ENCODE data around the gene PPM1H. TPM values are rescaled to one million over a fixed set of nuclear protein-coding genes. Genes with fewer than 3 reads are reported as not detected.
"Not testable (repeated sequence)": the region's sequence is repeated elsewhere in the genome, so short reads cannot be mapped to it uniquely, and the experiment has no call there.

The PPM1H gene
- total RNA-seq, 1 donor from 2014 or later = 36.6 TPM

DNA sequence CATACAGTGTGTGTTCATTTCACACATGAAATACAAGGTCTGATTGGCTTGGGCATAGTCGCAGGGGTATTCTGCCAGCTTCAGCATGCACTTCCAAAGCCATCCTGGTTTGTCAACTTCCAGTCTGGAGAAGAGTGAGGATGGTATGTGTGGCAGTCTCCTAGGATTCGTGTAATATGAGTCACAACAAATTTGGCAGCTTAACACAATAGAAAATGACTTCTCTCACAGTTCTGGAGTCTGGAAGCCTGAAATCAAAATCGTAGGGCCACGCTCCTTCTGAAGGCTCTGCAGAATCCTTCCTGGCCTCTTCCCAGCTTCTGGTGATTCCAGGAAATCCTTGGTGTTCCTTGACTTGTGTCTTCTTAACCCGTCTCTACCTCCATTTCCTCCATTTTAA, 167.5 kb downstream of the PPM1H start:
- DNase-seq (ENCODE audit: low read depth) = peak; percentile 71

DNA sequence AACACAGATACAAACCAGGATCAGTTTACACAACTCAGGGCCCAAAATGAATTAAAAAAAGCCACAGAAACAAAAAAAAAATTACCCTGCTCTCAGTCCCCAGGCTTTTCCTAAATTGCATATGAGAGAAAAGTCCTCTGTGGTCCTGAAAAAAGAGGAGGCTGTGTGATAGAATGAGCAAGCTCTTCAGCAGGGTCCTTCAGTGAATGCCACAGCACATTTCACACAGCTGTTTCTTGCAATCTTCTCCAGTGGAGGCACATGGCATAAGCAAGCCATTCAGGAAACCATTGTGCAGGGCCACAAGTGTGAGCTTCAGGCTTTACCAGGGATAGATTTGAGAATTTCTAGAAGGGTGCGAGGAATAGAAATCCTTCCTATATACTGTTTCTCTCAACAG, 168.5 kb downstream of the PPM1H start:
- no peak for DNase-seq (ENCODE audit: low read depth)

- no peak for DNase-seq (ENCODE audit: low read depth)
Observed at GRCh38 chr12:62763861-62764645, 170.9 kb downstream of the PPM1H start.

DNA sequence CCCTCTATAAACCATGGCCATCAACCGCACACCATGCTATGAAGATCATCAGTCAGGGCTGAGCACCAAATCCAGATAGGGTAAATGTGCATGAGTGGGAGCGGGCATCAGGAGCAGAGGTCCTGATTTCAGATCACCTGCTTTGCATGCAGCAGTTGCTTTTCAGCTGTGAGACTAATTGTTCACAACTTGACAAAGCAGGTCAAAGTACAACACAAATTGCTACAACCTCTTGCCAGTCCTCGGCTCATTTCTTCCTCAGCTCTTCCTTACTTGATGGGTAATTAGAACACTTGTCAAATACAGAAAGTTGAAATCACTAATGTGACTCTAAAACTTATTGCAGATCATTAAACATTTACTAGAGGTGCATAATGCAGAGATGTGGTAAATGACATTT, 171.6 kb downstream of the PPM1H start:
- no peak for DNase-seq (ENCODE audit: low read depth)

- DNase-seq (ENCODE audit: low read depth) = peak; percentile 35
Observed at GRCh38 chr12:62762645-62763044, 172.3 kb downstream of the PPM1H start.

DNA sequence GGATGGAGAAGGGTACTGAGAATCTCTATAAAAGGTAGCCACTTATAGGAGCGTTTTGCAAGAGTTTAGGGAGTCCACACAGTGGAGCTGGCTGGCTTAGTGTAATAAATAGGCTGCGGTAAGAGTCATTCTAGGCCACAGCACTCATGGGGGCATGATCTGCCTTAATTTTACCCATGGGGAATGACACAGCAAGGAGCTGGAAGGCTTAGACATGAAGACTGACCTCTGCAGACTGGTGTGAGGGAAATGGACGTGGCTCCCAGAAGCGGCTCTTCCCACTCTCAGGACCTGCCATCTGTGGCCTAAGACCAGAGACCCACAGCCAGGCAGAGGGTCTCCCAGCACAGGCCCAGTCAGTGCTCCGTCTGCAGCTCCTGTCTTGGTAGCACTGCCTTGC, 173.3 kb downstream of the PPM1H start:
- peak; percentile 44 for DNase-seq (ENCODE audit: low read depth)

- peak; percentile 98 for DNase-seq (ENCODE audit: low read depth)
Observed at GRCh38 chr12:62760779-62761178, 174.2 kb downstream of the PPM1H start.

DNA sequence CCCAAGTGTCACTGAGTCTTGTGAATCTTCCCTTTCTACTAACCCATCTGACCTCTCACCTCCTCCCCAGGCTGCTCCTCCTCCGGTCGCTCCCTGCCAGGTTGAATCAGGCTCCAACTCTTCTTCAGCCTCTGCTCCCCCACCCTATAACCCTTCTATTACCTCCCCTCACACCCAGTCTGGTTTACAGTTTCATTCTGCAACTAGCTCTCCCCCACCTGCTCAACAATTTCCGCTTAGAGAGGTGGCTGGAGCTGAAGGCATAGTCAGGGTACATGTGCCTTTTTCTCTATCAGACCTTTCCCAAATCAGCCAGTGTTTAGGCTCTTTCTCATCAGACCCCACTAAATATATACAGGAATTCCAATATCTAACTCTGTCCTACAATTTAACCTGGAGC, 174.6 kb downstream of the PPM1H start:
- not testable (repeated sequence) for DNase-seq (ENCODE audit: low read depth)

GRCh38 chr12:62758216-62758615, 176.7 kb downstream of the PPM1H start:
- DNase-seq (ENCODE audit: low read depth) = peak; percentile 88

GRCh38 chr12:62757048-62757447, 177.9 kb downstream of the PPM1H start:
- no peak for DNase-seq (ENCODE audit: low read depth)

DNA sequence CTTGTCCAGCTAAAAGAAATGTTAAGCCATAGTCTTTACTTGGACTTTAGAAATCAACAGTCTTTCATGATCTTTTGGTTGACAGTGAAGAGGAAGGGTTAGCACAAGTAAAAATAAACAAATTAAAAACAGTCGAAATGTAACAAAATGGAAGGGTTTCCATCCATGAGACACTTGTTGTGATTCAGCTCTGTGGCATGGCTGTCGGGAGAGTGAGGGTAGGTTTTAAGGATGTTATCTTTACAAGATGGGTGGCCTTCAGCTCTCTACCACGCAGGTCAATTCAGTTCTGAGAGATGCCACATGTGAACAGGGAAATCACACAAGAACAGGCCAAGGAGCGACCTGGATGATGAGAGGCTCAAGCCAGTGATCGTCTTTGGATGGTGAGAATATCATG, 180.2 kb downstream of the PPM1H start:
- DNase-seq (ENCODE audit: low read depth) = no peak

GRCh38 chr12:62751810-62752155, 183.2 kb downstream of the PPM1H start:
- DNase-seq (ENCODE audit: low read depth) = no peak

DNA sequence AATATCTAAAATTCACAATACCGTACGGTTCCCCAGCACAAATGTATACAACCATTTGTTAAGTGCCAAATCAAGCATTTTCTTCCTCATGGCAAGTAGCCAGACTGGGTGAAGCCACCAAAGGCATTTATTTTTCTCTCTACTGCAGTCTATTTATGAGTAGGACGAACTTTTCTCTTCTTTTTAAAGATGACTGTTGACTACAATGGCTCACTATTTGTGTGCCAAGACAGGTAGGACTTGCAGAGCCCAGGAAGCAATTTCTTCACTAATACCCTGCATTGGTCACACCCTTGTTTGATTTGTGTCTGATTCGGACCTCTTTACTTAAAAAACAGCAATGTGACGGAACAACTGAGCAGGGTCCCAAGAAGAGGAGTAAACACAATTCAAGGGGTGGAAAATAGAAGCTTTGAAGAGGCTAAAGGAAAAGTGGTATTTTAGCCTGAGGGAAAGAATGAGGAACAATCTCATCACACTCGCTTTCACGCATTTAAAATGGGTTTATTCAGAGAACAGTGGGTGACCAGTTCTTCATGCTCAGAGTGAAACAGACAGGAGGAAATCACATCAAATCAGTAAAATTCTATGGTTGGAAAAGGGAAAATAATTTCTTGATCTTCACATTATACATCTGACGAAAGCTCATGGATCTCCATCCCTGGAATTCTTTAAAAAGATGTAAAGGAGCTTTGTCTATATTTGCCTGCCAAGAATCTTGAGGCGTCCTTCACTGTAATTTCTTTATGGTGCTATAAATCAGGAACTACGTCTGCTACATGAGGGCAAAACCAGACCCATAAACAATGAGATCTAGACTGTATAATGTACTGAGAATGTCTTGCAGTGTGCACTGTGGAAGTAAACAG, 183.8 kb downstream of the PPM1H start:
- DNase-seq (ENCODE audit: low read depth) = peak; percentile 43

DNA sequence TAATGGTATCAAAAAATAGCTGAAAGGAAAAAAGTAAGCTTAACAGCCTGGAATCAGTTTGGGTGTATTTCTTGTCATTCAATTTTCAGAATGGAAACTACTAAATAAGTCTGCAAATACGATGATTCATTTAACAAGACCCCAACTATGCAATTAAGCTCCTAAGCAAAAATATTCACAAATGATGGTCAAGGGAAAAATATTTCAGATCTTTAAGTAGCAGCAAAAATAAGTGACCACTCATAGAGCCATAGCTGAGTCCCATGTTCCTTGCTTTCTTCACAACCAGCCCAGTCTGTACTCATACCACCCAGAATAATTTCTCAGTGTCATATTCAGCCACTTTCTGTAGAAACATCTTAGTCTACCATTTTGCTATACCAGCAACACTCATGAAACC, 185.4 kb downstream of the PPM1H start:
- no peak for DNase-seq (ENCODE audit: low read depth)

GRCh38 chr12:62748941-62749468, 185.9 kb downstream of the PPM1H start:
- DNase-seq (ENCODE audit: low read depth) = no peak

DNA sequence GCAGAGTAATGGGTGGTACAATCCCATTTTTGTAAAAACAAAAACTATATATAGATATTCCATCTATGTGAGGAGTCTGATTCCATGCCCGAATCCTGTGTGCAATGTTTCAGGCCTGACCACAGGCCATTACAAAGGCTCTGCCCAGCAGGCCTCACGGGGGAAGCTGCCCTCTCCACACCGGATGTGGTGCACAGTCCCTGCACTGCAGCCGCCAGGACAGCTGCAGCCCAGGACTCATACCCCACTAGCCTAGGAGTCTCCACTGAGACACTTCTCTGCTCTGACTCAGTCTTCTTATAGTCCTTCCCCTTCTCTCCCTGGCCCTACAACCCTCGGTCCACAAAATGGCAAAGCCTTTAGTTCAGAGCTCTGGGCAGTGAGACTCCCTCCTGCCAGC, 190.4 kb downstream of the PPM1H start:
- no peak for DNase-seq (ENCODE audit: low read depth)

DNA sequence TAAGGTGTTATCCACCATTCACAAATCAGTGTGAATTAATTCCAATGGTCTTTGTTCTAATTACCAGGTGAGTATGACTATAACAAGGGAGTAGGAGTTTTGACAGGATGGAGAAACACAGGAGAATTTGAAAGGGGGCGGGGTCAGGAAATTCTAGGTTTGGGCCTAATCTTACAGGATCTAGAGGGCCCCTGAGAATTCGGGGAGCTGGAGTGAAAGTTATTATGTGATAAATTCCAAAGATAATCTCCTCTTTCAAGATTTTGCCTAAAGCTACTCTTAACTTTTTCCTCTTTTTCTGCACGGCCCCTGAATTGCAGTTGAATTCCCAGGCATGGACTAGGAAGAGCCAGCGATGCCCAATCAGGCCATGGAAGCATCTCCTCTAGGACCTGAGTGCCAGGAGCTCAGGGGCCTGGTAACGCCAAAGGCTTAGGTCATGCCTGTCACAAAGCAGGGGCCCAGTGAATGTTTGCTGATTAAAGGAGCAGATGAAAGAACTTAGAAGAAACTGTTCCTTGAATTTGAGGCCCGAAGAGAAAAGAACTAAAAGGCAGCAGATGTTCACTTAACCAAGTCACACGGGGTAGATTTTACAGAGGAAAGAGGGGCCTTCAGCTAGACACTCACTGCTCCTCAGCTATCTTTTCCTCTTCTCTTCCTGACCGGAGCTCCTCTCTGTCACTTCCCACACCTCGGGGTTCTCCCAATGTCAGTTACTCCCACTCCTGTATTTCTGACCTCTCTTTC, 195.5 kb downstream of the PPM1H start:
- no peak for DNase-seq (ENCODE audit: low read depth)

DNA sequence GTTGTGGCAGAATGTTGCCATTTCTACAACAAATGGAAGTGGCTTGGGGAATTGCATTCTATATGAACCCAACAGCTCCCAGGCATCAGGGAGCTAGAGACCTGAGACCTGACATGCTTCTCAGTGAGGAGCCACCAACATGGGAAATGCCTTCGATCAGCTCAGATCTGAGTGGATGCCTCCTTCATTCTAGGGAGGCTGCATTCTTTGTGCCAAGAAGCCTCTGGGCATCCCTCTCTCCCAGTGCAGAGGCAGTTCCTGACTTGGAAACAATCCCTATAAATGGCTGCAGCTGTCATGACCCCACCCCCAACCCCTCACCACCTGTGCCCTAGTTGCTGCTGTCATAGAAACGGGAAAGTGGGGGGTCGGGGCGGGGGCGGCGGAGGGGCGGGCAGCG, 196.3 kb downstream of the PPM1H start:
- no peak for DNase-seq (ENCODE audit: low read depth)

DNA sequence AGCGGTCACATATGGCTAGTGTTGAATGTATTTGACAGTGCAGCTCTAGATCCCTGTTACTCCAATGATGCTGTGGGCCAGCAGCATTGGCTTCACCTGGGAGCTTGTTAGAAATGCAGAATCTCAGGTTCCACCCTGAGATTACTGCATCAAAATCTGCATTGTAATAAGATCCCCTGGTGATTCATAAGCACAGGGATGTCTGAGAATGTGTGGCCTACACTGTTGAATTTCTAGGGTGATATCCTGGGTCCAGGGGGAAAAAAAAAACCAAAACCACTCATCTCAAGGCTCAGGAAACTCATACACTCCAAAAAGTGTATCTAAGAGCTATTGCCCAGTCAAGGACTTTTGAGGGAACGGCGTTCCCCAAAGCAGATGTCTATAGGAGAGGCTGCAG, 196.8 kb downstream of the PPM1H start:
- no peak for DNase-seq (ENCODE audit: low read depth)

DNA sequence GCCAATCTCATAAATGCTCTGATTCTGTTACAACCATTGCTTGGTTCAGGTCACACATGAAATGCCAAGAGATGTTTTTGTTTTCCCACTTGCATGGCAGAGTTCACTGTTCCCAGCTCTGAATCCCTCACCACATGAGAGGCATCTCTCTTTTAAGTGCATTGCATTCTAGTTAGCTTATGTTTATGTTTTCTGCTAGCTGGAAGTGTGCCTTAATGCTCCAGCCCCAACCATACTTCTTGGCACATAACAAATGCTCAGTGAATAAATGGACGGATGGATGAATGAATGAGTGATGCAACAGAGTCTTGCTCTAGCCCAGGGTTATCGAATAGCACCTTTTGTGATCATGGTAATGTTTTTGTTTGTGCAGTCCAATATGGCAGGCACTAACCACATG, 197.3 kb downstream of the PPM1H start:
- DNase-seq (ENCODE audit: low read depth) = no peak

DNA sequence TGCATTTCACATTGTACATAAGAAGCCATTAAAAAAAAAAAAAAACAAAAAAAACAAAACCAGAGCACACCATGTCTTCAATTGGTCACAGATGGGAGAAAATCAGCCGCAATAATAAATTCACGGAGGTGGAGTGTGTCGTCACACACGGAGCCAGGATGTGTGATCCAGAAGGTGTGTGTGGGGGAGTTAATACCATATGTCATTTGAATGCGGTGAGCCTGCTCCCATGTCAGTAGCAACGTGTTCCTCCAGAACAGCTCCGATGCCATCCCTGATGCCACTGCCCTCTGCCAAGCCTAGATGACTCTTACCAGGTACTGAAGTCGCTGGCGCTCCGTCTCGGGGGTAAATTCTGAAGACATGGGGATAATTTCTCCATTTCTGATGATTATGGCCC, 197.8 kb downstream of the PPM1H start:
- DNase-seq (ENCODE audit: low read depth) = no peak

- DNase-seq (ENCODE audit: low read depth) = peak; percentile 57
Observed at GRCh38 chr12:62736596-62736995, 198.4 kb downstream of the PPM1H start.
